ENCODE data around the gene IFIT5.

DNA sequence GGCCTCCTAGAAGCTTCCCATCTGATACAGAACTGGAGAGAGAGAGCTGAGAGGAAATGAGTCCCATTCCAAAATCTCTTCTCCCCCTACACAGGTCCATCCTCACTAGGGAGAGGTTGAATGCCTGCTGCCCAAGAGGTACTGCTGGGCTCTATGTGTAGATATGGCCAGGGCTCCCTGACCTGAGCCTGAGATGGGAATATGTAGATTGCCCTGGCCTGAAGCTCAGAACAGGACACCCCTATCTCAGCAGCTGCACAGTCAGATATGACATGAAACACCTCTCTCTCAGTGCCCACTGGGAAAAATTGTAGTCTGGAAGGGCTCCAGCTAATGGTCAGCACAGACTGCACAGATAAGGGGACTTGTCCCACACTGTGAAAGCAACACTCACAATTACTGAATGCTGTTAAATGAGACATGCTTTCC is 39.6 kb upstream of the IFIT5 start:
- TF ChIP-seq, protein P1, sequence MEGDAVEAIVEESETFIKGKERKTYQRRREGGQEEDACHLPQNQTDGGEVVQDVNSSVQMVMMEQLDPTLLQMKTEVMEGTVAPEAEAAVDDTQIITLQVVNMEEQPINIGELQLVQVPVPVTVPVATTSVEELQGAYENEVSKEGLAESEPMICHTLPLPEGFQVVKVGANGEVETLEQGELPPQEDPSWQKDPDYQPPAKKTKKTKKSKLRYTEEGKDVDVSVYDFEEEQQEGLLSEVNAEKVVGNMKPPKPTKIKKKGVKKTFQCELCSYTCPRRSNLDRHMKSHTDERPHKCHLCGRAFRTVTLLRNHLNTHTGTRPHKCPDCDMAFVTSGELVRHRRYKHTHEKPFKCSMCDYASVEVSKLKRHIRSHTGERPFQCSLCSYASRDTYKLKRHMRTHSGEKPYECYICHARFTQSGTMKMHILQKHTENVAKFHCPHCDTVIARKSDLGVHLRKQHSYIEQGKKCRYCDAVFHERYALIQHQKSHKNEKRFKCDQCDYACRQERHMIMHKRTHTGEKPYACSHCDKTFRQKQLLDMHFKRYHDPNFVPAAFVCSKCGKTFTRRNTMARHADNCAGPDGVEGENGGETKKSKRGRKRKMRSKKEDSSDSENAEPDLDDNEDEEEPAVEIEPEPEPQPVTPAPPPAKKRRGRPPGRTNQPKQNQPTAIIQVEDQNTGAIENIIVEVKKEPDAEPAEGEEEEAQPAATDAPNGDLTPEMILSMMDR (IDR thresholded peaks at IDR 0.05) = no peak
- TF ChIP-seq POLR2AphosphoS5 (IDR thresholded peaks at IDR 0.05) = no peak
